Karpas-422 (cell line): Measurements from ENCODE around the gene ABCA9. TPM values are rescaled to one million over a fixed set of nuclear protein-coding genes. Genes with fewer than 3 reads are reported as not detected.
"Not testable (repeated sequence)": the region's sequence is repeated elsewhere in the genome, so short reads cannot be mapped to it uniquely, and the experiment has no call there.

Experiments used
- DNase-seq: peaks from one replicate; pipeline ENCODE4 v3.0.0-alpha.2; 2015
- H2AFZ ChIP-seq: fragments of 200-600 bp; sonication (generic); 2 replicates; pipeline ENCODE4 v1.6.1; 2014; ENCODE audit warnings: antibody characterized with exemption, low read length, mixed read lengths
- H3K27ac ChIP-seq: fragments of 200-600 bp; sonication (generic); 2 replicates; pipeline ENCODE4 v1.5.1; 2014; ENCODE audit warnings: mild to moderate bottlenecking, low read length, moderate library complexity
- H3K27me3 ChIP-seq: fragments of 200-600 bp; sonication (generic); 2 replicates; pipeline ENCODE4 v1.6.1; 2014; ENCODE audit warnings: low read length, mixed read lengths
- H3K36me3 ChIP-seq: fragments of 200-600 bp; sonication (generic); 2 replicates; pipeline ENCODE4 v1.6.1; 2014; ENCODE audit warnings: low read length, mixed read lengths; ENCODE audit not compliant: insufficient read depth
- H3K4me1 ChIP-seq: fragments of 200-600 bp; sonication (generic); 2 replicates; pipeline ENCODE4 v1.6.1; 2014; ENCODE audit warnings: mild to moderate bottlenecking, low read length, mixed read lengths
- H3K4me2 ChIP-seq: fragments of 200-600 bp; sonication (generic); 2 replicates; pipeline ENCODE4 v1.6.1; 2014; ENCODE audit warnings: low read length, low read depth, mild to moderate bottlenecking; ENCODE audit not compliant: poor library complexity, severe bottlenecking
- H3K4me3 ChIP-seq: fragments of 200-600 bp; sonication (generic); 2 replicates; pipeline ENCODE4 v1.5.1; 2014; ENCODE audit warnings: mild to moderate bottlenecking, antibody characterized with exemption, low read length, mixed read lengths
- H3K79me2 ChIP-seq: fragments of 200-600 bp; sonication (generic); 2 replicates; pipeline ENCODE4 v1.6.1; 2014; ENCODE audit warnings: mild to moderate bottlenecking, low read length, mixed read lengths
- H3K9ac ChIP-seq: fragments of 200-600 bp; sonication (generic); 2 replicates; pipeline ENCODE4 v1.6.0; 2014; ENCODE audit warnings: low read length
- H3K9me2 ChIP-seq: fragments of 200-600 bp; sonication (generic), shearing (Covaris generic); replicated peaks from 2 replicates; pipeline ENCODE4 v1.6.0; 2014; ENCODE audit warnings: mild to moderate bottlenecking, low read length, moderate library complexity; ENCODE audit not compliant: insufficient read depth
- H3K9me3 ChIP-seq: fragments of 300-700, 200-600 bp; sonication (generic); 2 replicates; pipeline ENCODE4 v1.6.1; 2014; ENCODE audit warnings: low read length, mixed read lengths
- H4K20me1 ChIP-seq: fragments of 200-600 bp; sonication (generic); 2 replicates; pipeline ENCODE4 v1.6.1; 2014; ENCODE audit warnings: mild to moderate bottlenecking, antibody characterized with exemption, low read length, low read depth; ENCODE audit not compliant: insufficient read depth
- total RNA-seq: library from RNA; depleted of rRNA; stranded (reverse); fragments of >200 nt; shearing (Covaris generic); gene quantifications from 2 replicates; pipeline ENCODE4 v1.2.3, GENCODE V29; 2014; ENCODE audit warnings: low replicate concordance

The ABCA9 gene
- total RNA-seq, 1 experiment from 2014 or later = not detected

DNA sequence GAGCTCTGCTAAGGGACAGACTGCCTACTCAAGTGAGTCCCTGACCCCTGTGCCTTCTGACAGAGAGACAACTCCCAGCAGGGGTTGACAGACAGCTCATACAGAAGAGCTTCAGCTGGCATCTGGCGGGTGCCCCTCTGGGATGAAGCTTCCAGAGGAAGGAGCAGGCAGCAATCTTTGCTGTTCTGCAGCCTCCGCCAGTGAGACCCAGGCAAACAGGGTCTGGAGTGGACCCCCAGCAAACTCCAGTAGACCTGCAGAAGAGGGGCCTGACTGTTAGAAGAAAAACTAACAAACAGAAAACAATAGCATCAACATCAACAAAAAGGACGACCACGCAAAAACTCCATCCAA is 10.5 kb upstream of the ABCA9 start:
- not testable (repeated sequence) for H3K27ac ChIP-seq, DNase-seq, H3K27me3 ChIP-seq, H3K79me2 ChIP-seq, H3K9me3 ChIP-seq, H3K4me3 ChIP-seq, H3K4me2 ChIP-seq, H3K9ac ChIP-seq, H3K9me2 ChIP-seq, H3K36me3 ChIP-seq, H4K20me1 ChIP-seq, H2AFZ ChIP-seq, H3K4me1 ChIP-seq

DNA sequence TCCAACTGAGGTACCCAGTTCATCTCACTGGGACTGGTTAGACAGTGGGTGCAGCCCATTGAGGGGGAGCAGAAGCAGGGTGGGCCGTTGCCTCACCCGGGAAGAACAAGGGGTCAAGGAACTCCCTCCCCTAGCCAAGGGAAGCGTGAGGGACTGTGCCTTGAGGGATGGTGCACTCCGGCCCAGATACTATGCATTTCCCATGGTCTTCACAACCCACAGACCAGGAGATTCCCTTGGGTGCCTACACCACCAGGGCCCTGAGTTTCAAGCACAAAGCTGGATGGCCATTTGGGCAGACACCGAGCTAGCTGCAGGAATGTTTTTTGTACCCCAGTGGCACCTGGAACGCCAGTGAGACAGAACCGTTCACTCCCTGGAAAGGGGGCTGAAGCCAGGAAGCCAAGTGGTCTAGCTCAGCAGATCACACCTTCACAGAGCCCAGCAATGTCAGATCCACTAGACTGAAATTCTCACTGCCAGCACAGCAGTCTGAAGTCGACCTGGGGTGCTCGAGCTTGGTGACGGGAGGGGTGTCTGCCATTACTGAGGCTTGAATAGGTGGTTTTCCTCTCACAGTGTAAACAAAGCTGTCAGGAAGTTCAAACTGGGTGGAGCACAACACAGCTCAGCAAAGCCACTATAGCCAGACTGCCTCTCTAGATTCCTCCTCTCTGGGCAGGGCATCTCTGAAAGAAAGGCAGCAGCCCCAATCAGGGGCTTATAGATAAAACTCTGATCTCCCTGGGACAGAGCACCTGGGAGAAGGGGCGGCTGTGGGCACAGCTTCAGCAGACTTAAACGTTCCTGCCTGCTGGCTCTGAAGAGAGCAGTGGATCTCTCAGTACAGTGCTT is 9.9 kb upstream of the ABCA9 start:
- H3K4me3 ChIP-seq = not testable (repeated sequence)

DNA sequence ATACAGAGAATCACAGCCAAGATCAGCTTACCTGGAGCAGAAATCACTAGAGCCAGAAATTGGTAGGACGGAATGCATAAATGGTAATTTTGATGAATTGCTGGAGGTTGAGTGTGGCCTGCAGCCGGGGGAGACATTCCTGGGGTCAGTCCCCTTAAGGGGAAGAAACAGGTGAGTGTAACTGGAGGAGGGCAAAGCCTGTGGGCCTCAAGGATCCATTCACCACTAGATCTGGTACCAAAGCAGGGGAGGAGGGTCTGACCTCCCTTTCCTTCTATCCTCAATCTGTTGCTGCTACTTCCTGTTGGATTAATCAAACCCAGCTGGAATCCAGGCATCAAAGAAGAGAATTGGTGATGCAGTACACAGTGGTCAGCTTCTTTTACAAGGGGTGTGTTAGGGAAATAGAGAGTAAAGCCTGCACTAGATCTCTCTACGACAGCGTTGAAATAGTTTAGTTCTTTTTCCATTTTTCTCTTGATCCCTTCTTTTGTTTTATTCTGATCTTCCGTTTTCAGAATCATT is 8.6 kb upstream of the ABCA9 start:
- no peaks in the 10 kb centered on the region for H3K4me1 ChIP-seq
- DNase-seq = no peak
- no peaks in the 10 kb centered on the region for H4K20me1 ChIP-seq
- no peaks in the 10 kb centered on the region for H3K27me3 ChIP-seq
- no peak overlapping the region for H3K4me2 ChIP-seq
- H3K9me2 ChIP-seq = no peaks in the 10 kb centered on the region
- no peaks in the 10 kb centered on the region for H3K9me3 ChIP-seq
- H3K27ac ChIP-seq = no peak overlapping the region
- no peak overlapping the region for H3K4me3 ChIP-seq
- no peaks in the 10 kb centered on the region for H3K36me3 ChIP-seq
- no peaks in the 10 kb centered on the region for H3K79me2 ChIP-seq
- H2AFZ ChIP-seq = no peak overlapping the region
- no peak overlapping the region for H3K9ac ChIP-seq

More for the DNA sequence above, 9.9 kb upstream of the ABCA9 start:
- H3K4me2 ChIP-seq, H4K20me1 ChIP-seq, H3K9me2 ChIP-seq, H3K27ac ChIP-seq, H3K79me2 ChIP-seq, H2AFZ ChIP-seq, H3K4me1 ChIP-seq, DNase-seq, H3K27me3 ChIP-seq, H3K9me3 ChIP-seq, H3K9ac ChIP-seq, H3K36me3 ChIP-seq: not testable (repeated sequence)

DNA sequence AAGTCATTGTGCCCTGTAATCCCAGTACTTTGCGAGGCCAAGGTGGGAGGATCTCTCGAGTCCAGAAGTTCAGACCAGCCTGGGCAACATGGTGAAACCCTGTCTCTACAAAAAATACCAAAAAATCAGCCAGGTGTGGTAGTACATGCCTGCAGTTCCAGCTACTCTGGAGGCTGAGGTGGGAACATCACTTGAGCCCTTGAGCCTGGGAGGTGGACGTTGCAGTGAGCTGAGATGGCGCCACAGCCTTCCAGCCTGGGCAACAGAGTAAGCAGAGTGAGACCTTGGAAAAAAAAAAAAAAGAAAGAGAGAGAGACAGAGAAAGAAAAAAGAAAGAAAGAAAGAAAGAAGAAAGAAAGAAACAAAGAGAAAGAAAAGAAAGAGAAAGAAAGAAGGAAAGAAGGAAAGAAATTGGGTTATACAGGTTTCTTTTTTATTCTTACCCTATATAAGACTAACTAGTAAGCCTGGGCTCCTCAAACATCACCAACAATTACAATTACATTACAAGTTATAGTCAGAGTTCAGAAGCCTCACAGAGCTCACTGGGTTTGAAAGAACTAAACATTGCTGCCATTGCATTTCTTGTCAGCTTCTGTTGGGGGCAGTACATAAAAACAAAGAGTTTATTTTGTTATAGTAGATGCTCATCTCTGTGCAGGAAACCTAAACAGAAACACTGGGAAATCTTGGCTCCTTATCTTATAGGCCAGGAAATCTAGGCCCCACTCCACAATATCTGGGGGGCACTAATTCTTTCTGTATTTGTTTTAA is 6.7 kb upstream of the ABCA9 start:
- H3K4me2 ChIP-seq = no peak overlapping the region
- no peaks in the 10 kb centered on the region for H3K4me1 ChIP-seq
- no peak overlapping the region for H2AFZ ChIP-seq
- H3K4me3 ChIP-seq = no peak overlapping the region
- no peaks in the 10 kb centered on the region for H4K20me1 ChIP-seq
- H3K27me3 ChIP-seq = no peaks in the 10 kb centered on the region
- no peaks in the 10 kb centered on the region for H3K36me3 ChIP-seq
- no peak for DNase-seq
- no peaks in the 10 kb centered on the region for H3K9me2 ChIP-seq
- H3K9ac ChIP-seq = no peak overlapping the region
- H3K79me2 ChIP-seq = no peaks in the 10 kb centered on the region
- no peak overlapping the region for H3K27ac ChIP-seq
- no peaks in the 10 kb centered on the region for H3K9me3 ChIP-seq

DNA sequence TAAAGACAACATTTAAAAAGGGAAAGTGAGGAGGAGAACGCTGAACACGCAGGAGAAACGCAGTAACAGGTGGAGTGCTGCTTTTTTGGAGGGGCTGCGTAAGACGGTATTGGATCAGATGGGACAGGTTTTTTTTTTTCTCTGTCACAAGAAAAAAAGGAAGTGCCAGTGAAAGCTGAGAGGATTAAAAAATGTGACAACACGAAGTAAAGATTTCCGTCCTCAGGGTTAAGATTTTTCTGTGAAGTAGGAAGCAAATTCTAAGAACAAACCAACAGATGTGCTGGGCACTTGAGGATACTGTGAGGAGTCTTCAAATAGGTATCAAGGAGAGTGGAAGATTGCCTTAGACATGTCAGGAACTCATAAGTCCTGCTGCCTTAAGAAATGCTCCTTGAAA is 5.8 kb upstream of the ABCA9 start:
- Histone ChIP-seq H3K9me3 (no peaks in the 10 kb centered on the region), H4K20me1 (no peaks in the 10 kb centered on the region), H3K27me3 (no peaks in the 10 kb centered on the region), H3K27ac (no peak overlapping the region), H3K79me2 (no peaks in the 10 kb centered on the region), H3K36me3 (no peaks in the 10 kb centered on the region), H3K9me2 (no peaks in the 10 kb centered on the region), H3K9ac (no peak overlapping the region), H3K4me1 (no peaks in the 10 kb centered on the region), H2AFZ (no peak overlapping the region), H3K4me3 (no peak overlapping the region), H3K4me2 (no peak overlapping the region)
- DNase-seq = no peak

DNA sequence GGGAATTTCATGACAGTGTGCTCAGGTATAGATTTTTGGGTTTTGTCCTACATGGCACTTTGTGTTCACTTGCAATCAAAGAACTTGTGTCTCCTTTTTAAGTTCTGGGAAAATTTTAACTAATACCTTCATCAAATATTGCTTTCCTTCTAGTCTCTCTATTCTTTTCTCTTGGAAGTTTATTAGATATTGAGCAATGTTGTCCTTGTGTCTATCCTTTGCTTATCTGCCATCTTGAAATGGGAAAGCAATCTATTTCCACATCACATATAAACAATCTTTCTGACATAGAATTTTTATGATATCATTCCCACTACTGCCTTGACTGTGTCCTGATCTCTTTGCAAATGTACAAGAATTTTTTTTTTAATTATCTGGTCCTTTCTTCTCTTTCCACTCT is 4.4 kb upstream of the ABCA9 start:
- H3K79me2 ChIP-seq = no peaks in the 10 kb centered on the region
- H3K36me3 ChIP-seq = no peaks in the 10 kb centered on the region
- no peaks in the 10 kb centered on the region for H3K9me3 ChIP-seq

DNA sequence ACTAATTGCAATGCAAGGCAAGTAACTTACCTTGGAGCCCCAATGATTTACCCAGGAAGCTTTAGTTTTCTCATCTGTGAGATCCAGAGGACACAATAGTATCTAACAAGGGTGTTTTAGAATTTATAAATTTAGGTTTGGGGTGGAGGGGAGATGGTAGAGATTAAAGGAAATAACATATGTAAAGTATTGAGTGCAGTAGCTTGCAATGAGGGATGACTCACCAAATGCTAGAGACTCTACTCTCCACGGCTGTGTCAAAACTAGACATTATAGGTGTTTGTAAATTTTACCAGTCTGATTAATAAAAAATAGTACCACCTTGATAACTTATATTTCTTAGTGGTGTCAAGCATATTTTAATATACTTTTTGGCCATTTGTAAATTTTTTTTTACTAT is 3.7 kb upstream of the ABCA9 start:
- Histone ChIP-seq H3K9me2 (no peaks in the 10 kb centered on the region), H3K4me3 (no peak overlapping the region), H3K79me2 (no peaks in the 10 kb centered on the region), H3K36me3 (no peaks in the 10 kb centered on the region), H3K27ac (no peak overlapping the region), H3K9ac (no peak overlapping the region), H3K9me3 (no peaks in the 10 kb centered on the region), H3K27me3 (no peaks in the 10 kb centered on the region), H4K20me1 (no peaks in the 10 kb centered on the region), H3K4me1 (peaks cover 8% of the 10 kb centered on the region), H3K4me2 (no peak overlapping the region), H2AFZ (no peak overlapping the region)
- DNase-seq = no peak

More for the DNA sequence above, 4.4 kb upstream of the ABCA9 start:
- no peak overlapping the region for H2AFZ ChIP-seq
- H3K4me1 ChIP-seq = peaks cover 8% of the 10 kb centered on the region
- no peak overlapping the region for H3K9ac ChIP-seq
- H3K27me3 ChIP-seq = no peaks in the 10 kb centered on the region
- no peak overlapping the region for H3K4me2 ChIP-seq
- DNase-seq = no peak
- no peak overlapping the region for H3K27ac ChIP-seq
- no peaks in the 10 kb centered on the region for H4K20me1 ChIP-seq
- no peaks in the 10 kb centered on the region for H3K9me2 ChIP-seq
- H3K4me3 ChIP-seq = no peak overlapping the region

DNA sequence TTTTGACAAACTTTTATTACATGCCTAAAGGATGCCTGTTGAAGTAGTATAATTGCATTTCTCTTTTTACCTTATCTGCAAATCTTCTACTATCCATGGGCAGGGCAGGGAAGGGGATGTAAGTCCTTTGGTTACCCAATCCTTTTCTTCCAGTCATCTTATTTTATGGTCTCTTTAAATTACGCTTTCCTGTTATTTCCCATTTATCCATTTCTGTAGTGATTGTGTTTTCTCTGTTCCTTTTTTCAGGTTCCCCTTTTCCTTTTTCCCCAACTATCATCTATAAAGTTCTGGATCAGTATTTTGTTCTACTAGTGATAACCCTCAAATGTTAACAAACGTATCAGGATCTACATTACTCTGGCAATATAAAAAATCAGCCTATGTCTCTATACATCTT is 3.3 kb upstream of the ABCA9 start:
- Histone ChIP-seq H3K4me3 (no peak overlapping the region), H3K27me3 (no peaks in the 10 kb centered on the region), H3K4me1 (peaks cover 8% of the 10 kb centered on the region), H3K36me3 (no peaks in the 10 kb centered on the region), H2AFZ (no peak overlapping the region), H3K9me2 (no peaks in the 10 kb centered on the region), H3K9me3 (no peaks in the 10 kb centered on the region), H3K79me2 (no peaks in the 10 kb centered on the region), H4K20me1 (no peaks in the 10 kb centered on the region), H3K4me2 (no peak overlapping the region), H3K9ac (no peak overlapping the region), H3K27ac (no peak overlapping the region)
- no peak for DNase-seq
